GM12872 (cell line): ENCODE data around the gene MFSD2A.

Source experiments
- TF ChIP-seq, protein P1 (sequence below): IDR thresholded peaks from 3 replicates; pipeline ENCODE4 v1.5.1; 2011; ENCODE audit warnings: low read depth, mild to moderate bottlenecking, low read length, moderate library complexity; ENCODE audit not compliant: insufficient read depth

MFSD2A gene

DNA sequence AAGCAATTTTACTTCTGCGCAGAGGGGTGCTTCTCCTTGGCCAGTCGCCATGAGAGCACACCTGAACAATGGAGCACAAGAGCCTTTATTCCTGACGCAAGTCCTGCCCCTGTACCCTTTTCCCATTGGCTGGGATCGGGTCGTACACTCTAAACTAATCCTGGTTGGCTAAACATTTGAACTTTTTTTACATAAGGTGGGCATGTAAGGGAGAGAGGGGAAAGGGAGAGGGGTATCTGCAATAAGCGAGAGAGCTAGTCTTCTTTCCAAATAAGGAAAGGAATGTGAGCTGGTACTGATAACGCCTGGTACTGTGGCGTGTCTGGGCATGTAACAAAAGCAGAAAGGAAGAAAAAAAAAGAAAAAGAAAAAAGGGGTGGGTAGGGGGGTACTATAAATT, 21.8 kb downstream of the MFSD2A start:
- TF ChIP-seq, protein P1, sequence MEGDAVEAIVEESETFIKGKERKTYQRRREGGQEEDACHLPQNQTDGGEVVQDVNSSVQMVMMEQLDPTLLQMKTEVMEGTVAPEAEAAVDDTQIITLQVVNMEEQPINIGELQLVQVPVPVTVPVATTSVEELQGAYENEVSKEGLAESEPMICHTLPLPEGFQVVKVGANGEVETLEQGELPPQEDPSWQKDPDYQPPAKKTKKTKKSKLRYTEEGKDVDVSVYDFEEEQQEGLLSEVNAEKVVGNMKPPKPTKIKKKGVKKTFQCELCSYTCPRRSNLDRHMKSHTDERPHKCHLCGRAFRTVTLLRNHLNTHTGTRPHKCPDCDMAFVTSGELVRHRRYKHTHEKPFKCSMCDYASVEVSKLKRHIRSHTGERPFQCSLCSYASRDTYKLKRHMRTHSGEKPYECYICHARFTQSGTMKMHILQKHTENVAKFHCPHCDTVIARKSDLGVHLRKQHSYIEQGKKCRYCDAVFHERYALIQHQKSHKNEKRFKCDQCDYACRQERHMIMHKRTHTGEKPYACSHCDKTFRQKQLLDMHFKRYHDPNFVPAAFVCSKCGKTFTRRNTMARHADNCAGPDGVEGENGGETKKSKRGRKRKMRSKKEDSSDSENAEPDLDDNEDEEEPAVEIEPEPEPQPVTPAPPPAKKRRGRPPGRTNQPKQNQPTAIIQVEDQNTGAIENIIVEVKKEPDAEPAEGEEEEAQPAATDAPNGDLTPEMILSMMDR: no peak

DNA sequence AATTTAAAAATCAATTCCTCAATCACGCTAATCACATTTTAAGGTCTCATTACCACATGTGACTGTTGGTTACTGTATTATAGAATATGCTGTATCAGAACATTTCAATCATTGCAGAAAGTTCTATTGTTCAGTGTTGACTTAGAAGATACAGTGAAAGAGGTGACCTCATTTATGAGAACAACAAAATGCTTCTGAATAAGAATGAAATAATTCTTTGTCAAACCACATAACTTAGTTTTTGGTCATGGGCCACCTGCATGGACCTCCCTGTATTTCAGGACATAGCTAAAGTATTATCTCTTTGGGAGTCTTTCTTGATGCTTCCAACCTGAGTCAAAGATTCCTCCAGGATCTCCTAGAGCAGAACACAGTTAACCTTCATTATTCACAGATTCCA, 22.3 kb downstream of the MFSD2A start:
- TF ChIP-seq, protein P1: no peak

DNA sequence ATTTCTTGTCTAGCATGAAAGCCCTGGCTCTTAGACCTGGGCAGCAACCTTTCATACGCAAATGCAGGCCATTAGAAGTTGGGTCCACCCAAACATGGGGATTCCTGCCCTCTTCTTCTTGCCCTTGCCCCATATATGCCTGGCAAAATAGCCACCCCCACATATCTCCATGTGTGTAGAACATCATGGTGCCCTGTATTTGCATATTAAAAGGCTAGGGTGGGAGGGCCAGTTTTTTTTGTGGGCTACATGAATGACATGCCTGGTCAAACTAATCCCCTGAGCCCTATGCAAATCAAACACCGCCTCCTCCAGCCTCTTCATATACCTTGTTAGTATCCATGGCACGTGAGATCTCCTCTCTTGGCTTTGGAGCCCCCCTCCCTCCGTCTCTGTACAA, 24.7 kb downstream of the MFSD2A start:
- TF ChIP-seq, protein P1: no peak

DNA sequence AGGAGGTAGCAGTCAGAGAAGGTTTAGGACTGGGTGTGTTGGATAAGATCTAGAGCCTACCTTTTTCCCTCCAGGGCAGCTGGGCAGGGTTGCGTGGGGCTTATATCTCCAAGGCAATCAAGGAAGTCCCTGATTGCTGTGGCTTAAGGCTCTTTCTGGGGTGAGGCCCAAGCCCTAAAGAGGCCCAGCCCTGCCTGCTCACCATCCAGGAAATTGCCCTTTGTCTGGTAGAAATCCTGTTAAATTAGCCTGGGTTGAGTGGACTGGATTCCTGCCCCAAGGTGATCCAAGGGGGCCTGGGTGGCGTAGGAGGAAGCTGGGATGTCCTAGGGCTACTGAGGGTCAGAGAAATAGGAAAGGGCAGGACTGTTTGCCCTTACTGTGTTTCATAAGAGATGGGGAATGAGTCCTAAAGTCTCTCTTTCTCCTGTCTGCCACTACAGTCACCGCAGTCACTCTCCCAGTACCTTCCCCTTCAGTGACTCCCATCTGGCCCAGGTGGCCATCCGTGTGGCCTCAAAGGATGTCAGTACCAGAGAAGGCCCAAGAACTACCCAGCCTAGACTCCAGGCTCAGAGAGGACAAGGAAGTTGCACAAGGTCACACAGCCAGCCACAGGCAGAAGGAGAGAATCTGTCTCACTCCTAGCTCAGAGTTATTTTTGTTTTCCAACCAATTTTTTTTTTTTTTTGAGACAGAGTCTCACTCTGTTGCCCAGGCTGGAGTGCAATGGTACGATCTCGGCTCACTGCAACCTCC, 25.8 kb downstream of the MFSD2A start:
- TF ChIP-seq, protein P1: no peak

DNA sequence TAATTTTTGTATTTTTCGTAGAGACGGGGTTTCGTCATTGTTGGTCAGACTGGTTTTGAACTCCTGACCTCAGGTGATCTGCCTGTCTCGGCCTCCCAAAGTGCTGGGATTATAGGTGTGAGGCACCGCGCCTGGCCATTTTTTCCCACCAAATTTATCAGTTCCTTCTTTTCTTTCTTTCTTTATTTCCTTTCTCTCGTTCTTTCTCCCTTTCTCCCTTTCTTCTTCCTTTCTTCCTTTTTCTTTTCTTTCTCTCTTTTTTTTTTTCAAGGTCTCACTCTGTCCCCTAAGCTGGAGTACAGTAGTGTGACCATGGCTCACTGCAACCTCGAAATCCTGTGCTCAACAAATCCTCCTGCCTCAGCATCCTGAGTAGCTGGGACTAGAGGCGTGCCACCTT, 26.4 kb downstream of the MFSD2A start:
- TF ChIP-seq, protein P1: no peak

DNA sequence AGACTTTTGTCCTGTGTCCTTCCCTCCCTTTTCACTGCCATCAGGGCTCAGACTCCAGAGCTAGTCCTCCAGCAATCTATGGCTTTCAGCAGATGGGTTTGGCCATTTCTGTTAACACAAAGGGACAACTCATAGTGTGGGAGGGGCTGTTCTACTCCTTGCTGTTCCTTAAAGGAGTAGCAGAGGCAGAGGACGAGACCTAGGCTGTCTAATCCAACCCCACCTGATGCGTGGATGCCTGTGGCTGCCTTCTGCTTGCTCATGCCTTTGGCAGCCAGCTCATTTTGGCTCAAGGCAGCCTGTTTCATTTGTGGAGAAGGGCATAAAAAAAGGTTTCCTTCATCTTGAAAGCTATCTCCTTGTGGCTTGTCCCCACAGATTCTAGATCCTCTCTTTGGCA, 27.0 kb downstream of the MFSD2A start:
- TF ChIP-seq, protein P1: no peak

DNA sequence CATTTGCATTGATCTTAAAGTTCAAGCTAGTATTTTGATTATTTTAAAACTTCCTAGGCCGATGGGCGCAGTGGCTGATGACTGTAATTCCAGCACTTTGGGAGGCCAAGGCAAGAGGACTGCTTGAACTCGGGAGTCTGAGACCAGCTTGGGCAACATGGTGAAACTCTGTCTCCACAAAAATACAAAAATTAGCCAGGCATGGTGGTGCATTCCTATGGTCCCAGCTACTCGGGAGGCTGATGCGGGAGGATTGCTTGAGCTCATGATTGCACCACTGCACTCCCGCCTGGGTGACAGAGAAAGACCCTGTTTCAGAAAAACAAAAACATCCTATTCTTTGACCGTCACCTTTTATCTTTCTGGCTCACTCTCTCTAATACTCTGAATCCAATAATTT, 30.0 kb downstream of the MFSD2A start:
- TF ChIP-seq, protein P1: no peak
